PC-3 (cell line): ENCODE results near the gene ARNT2. TPM values are rescaled to one million over a fixed set of nuclear protein-coding genes. Genes with fewer than 3 reads are reported as not detected.

Experiments used
- ATAC-seq: fragments of 200-7000 bp; cut with Tn5 transposase; 2 replicates; pipeline ENCODE4 v1.9.1; 2020; ENCODE audit warnings: mild to moderate bottlenecking, moderate library complexity
- BruUV-seq: library from RNA; stranded (reverse); fragments of 400-500 nt; replicated peaks from 2 replicates; lab custom pipeline; 2021; lab: Mats Ljungman, UMichigan
- CTCF ChIA-PET: fragments of 300-600 bp; sonication (Branson Sonifier 250); formaldehyde crosslinking; loops from one replicate; lab custom pipeline; 2022; ENCODE audit warnings: antibody characterized with exemption; lab: Charles Lee
- POLR2A ChIA-PET: fragments of 300-600 bp; sonication (Branson Sonifier 250); formaldehyde crosslinking; loops from one replicate; lab custom pipeline; 2022; ENCODE audit warnings: antibody characterized with exemption; ENCODE audit not compliant: unreplicated experiment; lab: Charles Lee
- DNase-seq: peaks from one replicate; pipeline ENCODE4 v3.0.0-alpha.2; 2015
- H2AFZ ChIP-seq: fragments of 300-600 bp; sonication (generic); 2 replicates; pipeline ENCODE4 v1.6.0; 2016; ENCODE audit warnings: antibody characterized with exemption, low read length
- H3F3A ChIP-seq: fragments of 300-600 bp; sonication (generic); one replicate; pipeline ENCODE4 v1.6.0; 2017; ENCODE audit warnings: antibody characterized with exemption, low read length, control low read depth, mild to moderate bottlenecking; ENCODE audit not compliant: unreplicated experiment
- H3K27ac ChIP-seq: fragments of 300-600 bp; sonication (generic); 2 replicates; pipeline ENCODE4 v1.5.1; 2016; ENCODE audit warnings: mild to moderate bottlenecking, low read length
- H3K27me3 ChIP-seq: fragments of 300-600 bp; sonication (generic); 2 replicates; pipeline ENCODE4 v1.6.1; 2016; ENCODE audit warnings: low read length, mixed read lengths
- H3K36me3 ChIP-seq: fragments of 300-600 bp; sonication (generic); 2 replicates; pipeline ENCODE4 v1.6.1; 2016; ENCODE audit warnings: low read depth, mixed run types, low read length, mixed read lengths
- H3K4me1 ChIP-seq: fragments of 300-600 bp; sonication (generic); 2 replicates; pipeline ENCODE4 v1.5.1; 2016; ENCODE audit warnings: low read length; ENCODE audit not compliant: insufficient read depth
- H3K4me2 ChIP-seq: fragments of 300-600 bp; sonication (generic); 2 replicates; pipeline ENCODE4 v1.6.0; 2016; ENCODE audit warnings: low read length
- H3K4me3 ChIP-seq: fragments of 300-600 bp; sonication (generic); 2 replicates; pipeline ENCODE4 v1.5.1; 2016; ENCODE audit warnings: mild to moderate bottlenecking, low read length, mixed read lengths
- H3K79me2 ChIP-seq: fragments of 300-600 bp; sonication (generic); 2 replicates; pipeline ENCODE4 v1.6.1; 2017; ENCODE audit warnings: low read length, mixed read lengths
- H3K9ac ChIP-seq: fragments of 300-600 bp; sonication (generic); 2 replicates; pipeline ENCODE4 v1.6.0; 2016; ENCODE audit warnings: mild to moderate bottlenecking, low read length
- H3K9me2 ChIP-seq: fragments of 300-600 bp; sonication (generic); replicated peaks from 2 replicates; pipeline ENCODE4 v1.6.1; 2016; ENCODE audit warnings: mixed run types, low read length, mixed read lengths
- H3K9me3 ChIP-seq: fragments of 300-600 bp; sonication (generic); 2 replicates; pipeline ENCODE4 v1.6.1; 2016; ENCODE audit warnings: low read length, mixed read lengths
- H4K20me1 ChIP-seq: fragments of 300-600 bp; sonication (generic); 2 replicates; pipeline ENCODE4 v1.6.1; 2016; ENCODE audit warnings: low read length, mixed read lengths
- CTCF ChIP-seq: fragments of 300-600 bp; sonication (generic); conservative IDR thresholded peaks from 2 replicates; pipeline ENCODE4 v1.5.1; 2017; ENCODE audit warnings: antibody characterized with exemption, low read depth, mild to moderate bottlenecking, low read length
- EZH2 ChIP-seq: fragments of 300-600 bp; sonication (generic); IDR thresholded peaks from one replicate; pipeline ENCODE4 v1.6.1; 2017; ENCODE audit warnings: antibody characterized with exemption, mild to moderate bottlenecking, low read length; ENCODE audit not compliant: unreplicated experiment
- EZH2phosphoT487 ChIP-seq: fragments of 300-600 bp; sonication (generic); IDR thresholded peaks from 2 replicates; pipeline ENCODE4 v1.6.1; 2018; ENCODE audit warnings: mild to moderate bottlenecking, antibody characterized with exemption, low read length, borderline replicate concordance
- intact Hi-C: fragments of 100-400 bp; cut with micrococcal nuclease; formaldehyde crosslinking; loops from 2 replicates; pipeline ENCODE4 v1.9.0; 2023
- total RNA-seq: library from RNA; depleted of rRNA; stranded (reverse); fragments of >200 nt; gene quantifications from 2 replicates; pipeline ENCODE4 v1.2.3, GENCODE V29; 2014

The ARNT2 gene
- total RNA-seq, 1 experiment from 2014 or later = 0.11 TPM

GRCh38 chr15:80605591-80606150, 201.5 kb downstream of the ARNT2 start:
- BruUV-seq = no TSS peak
- Histone ChIP-seq H3K9me2 (no peaks in the 10 kb centered on the region), H3K79me2 (no peaks in the 10 kb centered on the region), H2AFZ (no peak overlapping the region), H3K9me3 (no peaks in the 10 kb centered on the region), H3K4me2 (no peak overlapping the region), H3F3A (no peaks in the 10 kb centered on the region), H3K36me3 (no peaks in the 10 kb centered on the region), H3K4me1 (0 out of 2 replicates have a peak, but pooled peaks cover 2% of the 10 kb centered on the region), H3K4me3 (no peak overlapping the region), H3K9ac (no peak overlapping the region), H4K20me1 (no peaks in the 10 kb centered on the region), H3K27me3 (no peaks in the 10 kb centered on the region), H3K27ac (no peak overlapping the region)
- intact Hi-C loops = loop anchor here (5.0 kb wide), 1 partner anchor 172 kb away; the partner anchor contains the start of gene CEMIP
- CTCF ChIA-PET = no interaction called here
- DNase-seq (no peak), ATAC-seq (no peak)
- POLR2A ChIA-PET = no interaction called here
- TF ChIP-seq CTCF (no peak), EZH2phosphoT487 (no peak), EZH2 (no peak)

GRCh38 chr15:80606511-80607071, 202.4 kb downstream of the ARNT2 start:
- no peaks in the 10 kb centered on the region for H3K9me2 ChIP-seq
- H3F3A ChIP-seq = no peaks in the 10 kb centered on the region
- POLR2A ChIA-PET = no interaction called here
- ATAC-seq (no peak), DNase-seq (no peak)
- CTCF ChIA-PET = no interaction called here
- no peaks in the 10 kb centered on the region for H3K27me3 ChIP-seq
- H3K9ac ChIP-seq = no peak overlapping the region
- no peak overlapping the region for H3K27ac ChIP-seq
- H3K79me2 ChIP-seq = no peaks in the 10 kb centered on the region
- H3K36me3 ChIP-seq = no peaks in the 10 kb centered on the region
- no peaks in the 10 kb centered on the region for H3K9me3 ChIP-seq
- H3K4me1 ChIP-seq = 0 out of 2 replicates have a peak, but pooled peaks cover 2% of the 10 kb centered on the region
- H4K20me1 ChIP-seq = no peaks in the 10 kb centered on the region
- H2AFZ ChIP-seq = no peak overlapping the region
- no TSS peak for BruUV-seq
- no peak for TF ChIP-seq EZH2phosphoT487
- TF ChIP-seq EZH2 = no peak
- no peak for TF ChIP-seq CTCF
- no peak overlapping the region for H3K4me2 ChIP-seq
- no peak overlapping the region for H3K4me3 ChIP-seq
- intact Hi-C loops = loop anchor here (5.0 kb wide), 1 partner anchor 171 kb away; the partner anchor contains the start of gene CEMIP
